Measurements from ENCODE around the gene ZNF385B. TPM values are rescaled to one million over a fixed set of nuclear protein-coding genes. Genes with fewer than 3 reads are reported as not detected.

ZNF385B gene
- total RNA-seq, 2 donors from 2014 or later = under 0.01 TPM; not detected in 1

DNA sequence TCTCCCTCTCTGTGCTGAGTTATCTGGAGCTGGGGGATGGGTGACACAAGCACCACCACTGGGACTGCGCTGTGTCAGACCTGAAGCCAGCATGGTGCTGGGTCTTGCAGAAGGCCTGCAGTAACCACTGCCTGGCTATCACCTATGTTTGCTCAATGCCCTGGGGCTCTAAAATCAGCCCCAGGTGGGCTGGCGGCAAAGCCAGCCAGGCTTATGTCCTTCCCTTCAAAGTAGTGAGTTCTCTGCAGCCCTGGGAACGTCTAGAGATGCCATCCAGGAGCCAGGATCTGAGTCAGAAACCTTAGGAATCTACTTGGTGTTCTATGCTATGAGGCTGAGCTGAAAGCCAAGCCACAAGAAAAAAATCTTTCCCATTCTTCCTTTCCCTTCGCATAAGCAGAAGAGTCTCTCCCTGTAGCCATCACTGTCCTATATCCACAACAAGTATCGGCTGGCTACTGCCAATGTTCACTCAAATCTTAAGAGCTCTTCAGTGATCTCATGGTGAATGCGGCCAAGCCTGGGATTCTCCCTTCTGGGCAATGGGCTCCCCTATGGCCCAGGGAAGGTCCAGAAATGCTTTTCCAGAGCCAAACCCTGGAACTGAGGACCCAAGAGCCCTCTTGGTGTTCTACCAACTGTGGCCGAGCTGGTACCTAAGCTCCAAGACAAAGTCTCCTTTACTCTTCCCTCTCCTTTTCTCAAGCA lies 248.7 kb downstream of the ZNF385B start:
- no peak for ATAC-seq

DNA sequence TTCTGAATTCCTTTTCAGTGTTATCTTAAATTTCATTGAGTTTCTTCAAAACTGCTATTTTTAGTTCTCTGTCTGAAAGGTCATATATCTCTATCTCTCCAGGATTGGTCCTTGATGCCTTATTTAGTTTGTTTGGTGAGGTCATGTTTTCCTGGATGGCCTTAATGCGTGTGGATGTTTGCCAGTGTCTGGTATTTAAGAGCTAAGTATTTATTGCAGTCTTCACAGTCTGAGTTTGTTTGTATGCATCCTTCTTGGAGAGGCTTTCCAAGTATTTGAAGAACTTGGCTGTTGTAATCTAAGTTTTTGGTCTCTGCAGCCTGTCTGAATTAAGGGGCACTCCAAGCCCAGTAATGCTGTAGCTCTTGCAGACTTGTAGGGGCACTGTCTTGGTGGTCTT lies 249.3 kb downstream of the ZNF385B start:
- intact Hi-C loops (cut with DNase I) = no loop called here
- no peak for TF ChIP-seq POLR2A (IDR thresholded peaks at IDR 0.05)
- TF ChIP-seq, protein P1, sequence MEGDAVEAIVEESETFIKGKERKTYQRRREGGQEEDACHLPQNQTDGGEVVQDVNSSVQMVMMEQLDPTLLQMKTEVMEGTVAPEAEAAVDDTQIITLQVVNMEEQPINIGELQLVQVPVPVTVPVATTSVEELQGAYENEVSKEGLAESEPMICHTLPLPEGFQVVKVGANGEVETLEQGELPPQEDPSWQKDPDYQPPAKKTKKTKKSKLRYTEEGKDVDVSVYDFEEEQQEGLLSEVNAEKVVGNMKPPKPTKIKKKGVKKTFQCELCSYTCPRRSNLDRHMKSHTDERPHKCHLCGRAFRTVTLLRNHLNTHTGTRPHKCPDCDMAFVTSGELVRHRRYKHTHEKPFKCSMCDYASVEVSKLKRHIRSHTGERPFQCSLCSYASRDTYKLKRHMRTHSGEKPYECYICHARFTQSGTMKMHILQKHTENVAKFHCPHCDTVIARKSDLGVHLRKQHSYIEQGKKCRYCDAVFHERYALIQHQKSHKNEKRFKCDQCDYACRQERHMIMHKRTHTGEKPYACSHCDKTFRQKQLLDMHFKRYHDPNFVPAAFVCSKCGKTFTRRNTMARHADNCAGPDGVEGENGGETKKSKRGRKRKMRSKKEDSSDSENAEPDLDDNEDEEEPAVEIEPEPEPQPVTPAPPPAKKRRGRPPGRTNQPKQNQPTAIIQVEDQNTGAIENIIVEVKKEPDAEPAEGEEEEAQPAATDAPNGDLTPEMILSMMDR (IDR thresholded peaks at IDR 0.05) = no peak
- no peaks in the 10 kb centered on the region for H3K9me3 ChIP-seq
- DNase-seq (no peak), ATAC-seq (no peak)
- 5 to 8% methylated on average over 1 of the region's 1 CpG for WGBS, 2 donors
- H3K4me1 ChIP-seq = no peaks in the 10 kb centered on the region
- no peaks in the 10 kb centered on the region for H3K36me3 ChIP-seq (replicated peaks in 1 of 2; ENCODE audit: insufficient read depth in 1 of 2, low read depth in 2 of 2)
- no peak overlapping the region for H3K27ac ChIP-seq
- no peaks in the 10 kb centered on the region for H3K27me3 ChIP-seq
- no peak overlapping the region for H3K4me3 ChIP-seq

More for the DNA sequence above, 248.7 kb downstream of the ZNF385B start:
- Histone ChIP-seq H3K36me3 (replicated peaks in 1 of 2; ENCODE audit: insufficient read depth in 1 of 2, low read depth in 2 of 2) (no peaks in the 10 kb centered on the region), H3K27me3 (no peaks in the 10 kb centered on the region), H3K4me3 (no peak overlapping the region), H3K4me1 (no peaks in the 10 kb centered on the region), H3K27ac (no peak overlapping the region), H3K9me3 (no peaks in the 10 kb centered on the region)
- TF ChIP-seq, protein P1 (IDR thresholded peaks at IDR 0.05) = no peak
- no peak for TF ChIP-seq POLR2A (IDR thresholded peaks at IDR 0.05)
- intact Hi-C loops (cut with DNase I) = no loop called here
- no peak for DNase-seq
- 84 to 85% methylated on average over 7 of the region's 7 CpGs for WGBS, 2 donors

DNA sequence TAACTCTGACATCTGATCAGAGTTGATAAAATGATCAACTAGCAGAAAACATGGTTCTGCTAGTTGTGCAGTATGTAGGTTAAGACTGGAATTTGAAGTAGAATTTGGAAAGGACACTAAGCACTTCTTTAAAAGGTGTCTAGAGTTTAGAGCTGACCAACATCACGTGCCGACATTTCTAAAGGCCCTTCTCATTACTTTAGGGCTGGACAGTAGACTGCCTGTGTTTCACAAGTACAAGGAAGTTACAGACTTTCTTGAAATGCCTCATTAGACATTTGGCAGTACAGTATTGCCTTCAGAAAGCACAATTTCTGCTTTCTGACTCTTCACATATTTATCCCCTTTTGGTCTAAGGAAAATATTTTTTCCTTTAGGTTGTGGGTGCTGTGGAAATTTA lies 255.3 kb downstream of the ZNF385B start:
- TF ChIP-seq, protein P1 (IDR thresholded peaks at IDR 0.05) = no peak
- no peak for TF ChIP-seq POLR2A (IDR thresholded peaks at IDR 0.05)
- ATAC-seq = no peak
- DNase-seq = no peak
- H3K9me3 ChIP-seq = no peaks in the 10 kb centered on the region
- H3K4me3 ChIP-seq = no peak overlapping the region
- H3K27me3 ChIP-seq = no peaks in the 10 kb centered on the region
- H3K36me3 ChIP-seq (replicated peaks in 1 of 2; ENCODE audit: insufficient read depth in 1 of 2, low read depth in 2 of 2) = no peaks in the 10 kb centered on the region
- WGBS, 2 donors = 83 to 85% methylated on average over 2 of the region's 2 CpGs
- intact Hi-C loops (cut with DNase I) = no loop called here
- no peak overlapping the region for H3K27ac ChIP-seq
- no peaks in the 10 kb centered on the region for H3K4me1 ChIP-seq

DNA sequence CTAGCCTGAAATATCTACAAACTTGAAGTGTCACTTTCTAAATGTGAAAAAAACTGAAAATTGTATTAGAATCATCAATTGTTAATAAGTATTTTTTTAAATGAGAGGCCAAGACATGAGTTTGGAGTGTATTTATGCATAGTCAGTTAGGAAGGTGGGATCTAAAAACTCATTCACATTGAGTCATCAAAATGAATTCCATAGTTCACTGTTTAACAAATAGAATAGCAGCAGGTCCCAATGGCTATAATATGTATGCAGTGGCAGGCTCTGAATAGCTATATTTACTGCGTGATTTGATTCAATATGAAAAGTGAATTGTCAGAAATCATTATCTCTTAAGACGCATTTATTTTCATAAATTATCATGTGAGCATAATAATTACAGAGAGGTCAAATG lies 256.1 kb downstream of the ZNF385B start:
- ATAC-seq = no peak
- Histone ChIP-seq H3K36me3 (replicated peaks in 1 of 2; ENCODE audit: insufficient read depth in 1 of 2, low read depth in 2 of 2) (no peaks in the 10 kb centered on the region), H3K9me3 (no peaks in the 10 kb centered on the region), H3K4me1 (no peaks in the 10 kb centered on the region), H3K4me3 (no peak overlapping the region), H3K27me3 (no peaks in the 10 kb centered on the region), H3K27ac (no peak overlapping the region)
- 80 to 85% methylated on average over 2 of the region's 2 CpGs for WGBS, 2 donors
- no peak for DNase-seq
- intact Hi-C loops (cut with DNase I) = no loop called here
- TF ChIP-seq POLR2A (IDR thresholded peaks at IDR 0.05) = no peak
- TF ChIP-seq, protein P1 (IDR thresholded peaks at IDR 0.05) = no peak

GRCh38 chr2:179604598-179604997 lies 256.8 kb downstream of the ZNF385B start:
- ATAC-seq = no peak
- H3K4me3 ChIP-seq = no peak overlapping the region
- no peak for DNase-seq
- no peaks in the 10 kb centered on the region for H3K4me1 ChIP-seq
- no peak for TF ChIP-seq POLR2A (IDR thresholded peaks at IDR 0.05)
- TF ChIP-seq, protein P1 (IDR thresholded peaks at IDR 0.05) = no peak
- H3K36me3 ChIP-seq (replicated peaks in 1 of 2; ENCODE audit: insufficient read depth in 1 of 2, low read depth in 2 of 2) = no peaks in the 10 kb centered on the region
- H3K27ac ChIP-seq = no peak overlapping the region
- intact Hi-C loops (cut with DNase I) = no loop called here
- H3K27me3 ChIP-seq = no peaks in the 10 kb centered on the region
- H3K9me3 ChIP-seq = no peaks in the 10 kb centered on the region

Measured in body of pancreas (tissue), 4 donors.